H1 (cell line): ENCODE results near the gene RASAL2. TPM values are rescaled to one million over a fixed set of nuclear protein-coding genes. Genes with fewer than 3 reads are reported as not detected.

Source experiments
- CTCF ChIA-PET: fragments of 300-600 bp; sonication (Branson Sonifier 250); formaldehyde crosslinking; loops from one replicate; lab custom pipeline; 2021; ENCODE audit not compliant: partially characterized antibody; lab: Charles Lee
- POLR2A ChIA-PET: fragments of 300-600 bp; sonication (Branson Sonifier 250); formaldehyde crosslinking; loops from one replicate; lab custom pipeline; 2021; ENCODE audit warnings: inconsistent platforms; ENCODE audit not compliant: partially characterized antibody; lab: Charles Lee
- DNase-seq, 2 experiments: peaks; one replicate each; pipeline versions ENCODE4 v3.0.0 to v3.0.0-alpha.2; 2010 to 2022; ENCODE audit warnings: low spot score in 2 of 2, low read depth in 1 of 2, mixed read lengths in 1 of 2
- FAIRE-seq: peaks from 2 replicates; lab custom pipeline; 2011; peaks lifted over from hg19 to GRCh38; lab: Jason Lieb, UNC
- H2AFZ ChIP-seq: 2 replicates; pipeline ENCODE4 v1.8.1; 2012; ENCODE audit warnings: low read length, inconsistent platforms
- H2AK5ac ChIP-seq: 2 replicates; pipeline ENCODE4 v1.6.1; 2013; ENCODE audit warnings: low read depth, low read length
- H2BK120ac ChIP-seq: replicated peaks from 2 replicates; pipeline ENCODE3; 2013; ENCODE audit warnings: low read depth, low read length, inconsistent platforms
- H2BK12ac ChIP-seq: 2 replicates; pipeline ENCODE4 v1.6.1; 2013; ENCODE audit warnings: low read depth, low read length
- H2BK15ac ChIP-seq: 2 replicates; pipeline ENCODE4 v1.6.1; 2013; ENCODE audit warnings: low read length
- H2BK20ac ChIP-seq: 2 replicates; pipeline ENCODE4 v1.6.1; 2013; ENCODE audit warnings: low read length
- H2BK5ac ChIP-seq: 2 replicates; pipeline ENCODE4 v1.6.1; 2013; ENCODE audit warnings: low read depth, low read length
- H3K14ac ChIP-seq: 2 replicates; pipeline ENCODE4 v1.6.1; 2013; ENCODE audit warnings: inconsistent platforms; ENCODE audit not compliant: insufficient read length
- H3K18ac ChIP-seq: 2 replicates; pipeline ENCODE4 v1.6.1; 2013; ENCODE audit warnings: low read length; ENCODE audit errors: extremely low read depth
- H3K23ac ChIP-seq: 2 replicates; pipeline ENCODE4 v1.6.1; 2013; ENCODE audit warnings: inconsistent platforms; ENCODE audit not compliant: insufficient read length
- H3K23me2 ChIP-seq: 2 replicates; pipeline ENCODE4 v1.6.1; 2013; ENCODE audit warnings: low read depth, low read length
- H3K27ac ChIP-seq: 2 replicates; pipeline ENCODE4 v1.6.1; 2011; ENCODE audit warnings: low read depth, low read length, inconsistent platforms
- H3K27me3 ChIP-seq, 4 experiments: replicated peaks in 1 of 4; 1 replicate in 1 of 4; 2 replicates in 3 of 4; pipeline versions ENCODE4 v1.6.1 to v1.8.1; 2011 to 2013; ENCODE audit warnings: low read length in 3 of 4, mild to moderate bottlenecking in 3 of 4, inconsistent platforms in 2 of 4, mixed read lengths in 2 of 4, moderate library complexity in 1 of 4; ENCODE audit not compliant: control insufficient read depth in 3 of 4, insufficient read depth in 3 of 4; ENCODE audit errors: extremely low read depth in 1 of 4
- H3K36me3 ChIP-seq, 4 experiments: 2 replicates each; pipeline versions ENCODE4 v1.6.1 to v1.8.1; 2011 to 2013; ENCODE audit warnings: mild to moderate bottlenecking in 4 of 4, low read length in 3 of 4, moderate library complexity in 2 of 4, control low read depth in 1 of 4, inconsistent platforms in 1 of 4; ENCODE audit not compliant: insufficient read depth in 4 of 4, control insufficient read depth in 2 of 4
- H3K4ac ChIP-seq: replicated peaks from 2 replicates; pipeline ENCODE3; 2013; ENCODE audit warnings: low read length, low read depth, mixed read lengths, inconsistent platforms; ENCODE audit not compliant: insufficient read length
- H3K4me1 ChIP-seq, 4 experiments: replicated peaks in 1 of 4; 1 replicate in 1 of 4; 2 replicates in 3 of 4; pipeline versions ENCODE4 v1.6.1 to v1.8.1; 2011 to 2013; ENCODE audit warnings: low read length in 3 of 4, inconsistent platforms in 2 of 4, mixed read lengths in 1 of 4; ENCODE audit not compliant: insufficient read depth in 4 of 4, control insufficient read depth in 3 of 4
- H3K4me2 ChIP-seq, 2 experiments: 2 replicates each; pipeline versions ENCODE4 v1.6.1 to v1.8.1; 2011 to 2013; ENCODE audit warnings: low read depth in 2 of 2, low read length in 2 of 2, control low read depth in 1 of 2, inconsistent platforms in 1 of 2, mild to moderate bottlenecking in 1 of 2; ENCODE audit not compliant: insufficient read depth in 1 of 2
- H3K4me3 ChIP-seq, 4 experiments: fragments of 200-600, 300-600 bp in 1 of 4; sonication (generic), shearing (Covaris generic), sonication (Bioruptor Twin) in 1 of 4; 2 replicates each; pipeline versions ENCODE4 v1.5.1 to v1.8.1; 2011 to 2016; ENCODE audit warnings: low read length in 4 of 4, low read depth in 3 of 4, control low read depth in 2 of 4, inconsistent platforms in 2 of 4, mild to moderate bottlenecking in 2 of 4, mixed read lengths in 1 of 4, moderate library complexity in 1 of 4; ENCODE audit not compliant: insufficient read depth in 2 of 4; ENCODE audit errors: extremely low read depth in 1 of 4
- H3K56ac ChIP-seq: replicated peaks from 2 replicates; pipeline ENCODE3; 2013; ENCODE audit warnings: low read depth, mild to moderate bottlenecking, mixed read lengths, low read length, inconsistent platforms; ENCODE audit not compliant: insufficient read length
- H3K79me1 ChIP-seq: 2 replicates; pipeline ENCODE4 v1.6.1; 2013; ENCODE audit warnings: low read depth, low read length, control low read depth
- H3K79me2 ChIP-seq, 2 experiments: 2 replicates each; pipeline versions ENCODE4 v1.6.1 to v1.8.1; 2012 to 2013; ENCODE audit warnings: low read length in 2 of 2, mild to moderate bottlenecking in 2 of 2, inconsistent platforms in 1 of 2; ENCODE audit not compliant: insufficient read depth in 2 of 2, control insufficient read depth in 1 of 2
- H3K9ac ChIP-seq, 4 experiments: replicated peaks in 1 of 4; 1 replicate in 1 of 4; 2 replicates in 3 of 4; pipeline versions ENCODE4 v1.6.1 to v1.8.1; 2011 to 2013; ENCODE audit warnings: low read depth in 3 of 4, low read length in 3 of 4, control low read depth in 2 of 4, mild to moderate bottlenecking in 2 of 4, moderate library complexity in 2 of 4, inconsistent platforms in 1 of 4; ENCODE audit errors: extremely low read depth in 1 of 4
- H3K9me3 ChIP-seq, 2 experiments: 2 replicates each; pipeline versions ENCODE4 v1.6.1 to v1.8.1; 2012 to 2013; ENCODE audit warnings: mild to moderate bottlenecking in 2 of 2, moderate library complexity in 2 of 2, control low read depth in 1 of 2, inconsistent platforms in 1 of 2, low read depth in 1 of 2, low read length in 1 of 2, mixed read lengths in 1 of 2; ENCODE audit not compliant: insufficient read depth in 2 of 2
- H4K20me1 ChIP-seq, 2 experiments: replicated peaks in 1 of 2; 2 replicates each; pipeline versions ENCODE3 to v1.8.1; 2011 to 2013; ENCODE audit warnings: inconsistent platforms in 2 of 2, low read length in 2 of 2, mild to moderate bottlenecking in 1 of 2; ENCODE audit not compliant: insufficient read depth in 2 of 2, control insufficient read depth in 1 of 2
- H4K5ac ChIP-seq: 2 replicates; pipeline ENCODE4 v1.6.1; 2013; ENCODE audit warnings: low read length, low read depth, mixed read lengths, inconsistent platforms; ENCODE audit not compliant: insufficient read length
- H4K8ac ChIP-seq: 2 replicates; pipeline ENCODE4 v1.8.0; 2013; ENCODE audit warnings: mild to moderate bottlenecking, moderate library complexity, low read length, inconsistent platforms; ENCODE audit not compliant: insufficient read depth; ENCODE audit errors: extremely low read depth
- H4K91ac ChIP-seq: replicated peaks from 2 replicates; pipeline ENCODE3; 2013; ENCODE audit warnings: low read length, mixed read lengths, inconsistent platforms; ENCODE audit not compliant: insufficient read length
- BACH1 ChIP-seq: IDR thresholded peaks from 2 replicates; pipeline ENCODE4 v1.6.1; 2012; ENCODE audit warnings: low read length, improper control_type of control experiment
- CBX8 ChIP-seq: fragments of 300-800, 300-1000 bp; sonication (generic); IDR thresholded peaks from 2 replicates; pipeline ENCODE4 v1.7.1; 2016; ENCODE audit warnings: low read depth, low read length, borderline replicate concordance
- EGR1 ChIP-seq: IDR thresholded peaks from 2 replicates; pipeline ENCODE4 v1.6.1; 2011; ENCODE audit warnings: low read depth, low read length, borderline replicate concordance
- FOSL1 ChIP-seq: IDR thresholded peaks from 2 replicates; pipeline ENCODE4 v1.6.1; 2011; ENCODE audit warnings: mild to moderate bottlenecking, low read depth, low read length, moderate library complexity; ENCODE audit not compliant: insufficient read depth
- GTF2F1 ChIP-seq: IDR thresholded peaks from 2 replicates; pipeline ENCODE4 v1.6.1; 2012; ENCODE audit warnings: low read depth, low read length, improper control_type of control experiment, borderline replicate concordance
- KDM4A ChIP-seq: IDR thresholded peaks from one replicate; pipeline ENCODE4 v1.7.1; 2012; ENCODE audit warnings: low read depth, mild to moderate bottlenecking, moderate library complexity, low read length, inconsistent platforms; ENCODE audit not compliant: severe bottlenecking
- SUZ12 ChIP-seq: fragments of 200-600 bp; sonication (generic); IDR thresholded peaks from 2 replicates; pipeline ENCODE4 v1.6.1; 2012; ENCODE audit warnings: mild to moderate bottlenecking, inconsistent platforms, low read length, moderate library complexity, mixed read lengths
- TAF7 ChIP-seq: optimal IDR thresholded peaks from 2 replicates; pipeline ENCODE3; 2011; ENCODE audit warnings: low read depth, mild to moderate bottlenecking, inconsistent platforms, low read length, moderate library complexity, borderline replicate concordance
- WGBS, 2 experiments: shearing (Covaris generic) in 1 of 2; methylation state at CpG; one replicate each; pipeline versions ENCODE4 v1.1.6 to v1.1.7; 2013 to 2015; ENCODE audit warnings: low lambda C conversion rate in 2 of 2, mixed read lengths in 2 of 2, inconsistent platforms in 1 of 2, low coverage in 1 of 2, missing lambda C conversion rate in 1 of 2; ENCODE audit not compliant: insufficient replicate concordance in 2 of 2, insufficient coverage in 1 of 2, insufficient read length in 1 of 2; ENCODE audit errors: extremely low coverage in 1 of 2, missing lambda C conversion rate in 1 of 2; 5-methylcytosine and 5-hydroxymethylcytosine counted together
- polyA plus RNA-seq, 7 experiments: library from polyadenylated mRNA; depleted of rRNA in 3 of 7; stranded (reverse) in 5 of 7; unstranded in 2 of 7; fragments of >200 nt in 5 of 7; fragments of 200-250 nt in 2 of 7; gene quantifications; 1 replicate in 5 of 7; 2 replicates in 1 of 7; 4 replicates in 1 of 7; pipeline versions ENCODE4 v1.2.1 to v1.2.3, GENCODE V29; 2011 to 2013; ENCODE audit warnings: missing spikeins in 2 of 7, mixed read lengths in 2 of 7
- total RNA-seq: library from RNA; stranded (reverse); fragmentation: NEBNext Ultra II Directional; extraction: Animal tissue kit (Norgen Biotek cat#: 25700); gene quantifications from 2 replicates; pipeline ENCODE4 v1.2.1, GENCODE V29; 2021

RASAL2 gene
- total and polyA plus RNA-seq, 2 of the 8 experiments (the other 6 are each of a cell fraction or from before 2014, with no cell fraction given), result 15.9 to 32.5 TPM

- H3K9me3 ChIP-seq, result no peaks in the 10 kb centered on the region
- H4K8ac ChIP-seq, result no peak overlapping the region
- 0 out of 2 replicates have a peak, but pooled peaks cover 2% of the 10 kb centered on the region for H3K23me2 ChIP-seq
- H3K79me1 ChIP-seq, result 0 out of 2 replicates have a peak, but pooled peaks cover 2% of the 10 kb centered on the region
- no peak overlapping the region for H3K4ac ChIP-seq
- no peaks in the 10 kb centered on the region for H3K27me3 ChIP-seq
- H2AFZ ChIP-seq, result no peak overlapping the region
- H4K20me1 ChIP-seq, result peaks cover 0 to 3% of the 10 kb centered on the region in 2 experiments
- H2BK120ac ChIP-seq, result no peak overlapping the region
- H2AK5ac ChIP-seq, result no peak overlapping the region
- 84% methylated on average over 5 of the region's 5 CpGs; no CpG with 5 or more reads in 1 of the 2 experiments for WGBS, 2 experiments
- peaks cover 0 to 5% (median 0%) of the 10 kb centered on the region in 4 experiments; a peak in 2 of 7 replicates for H3K4me1 ChIP-seq
- CTCF ChIA-PET, result interaction anchor here (0.7 to 1.0 kb wide), 2 partner anchors 53 to 79 kb away, joined by 3 to 4 read pairs; no protein-coding TSS in a partner anchor
- no peak overlapping the region for H3K4me2 ChIP-seq
- H3K4me3 ChIP-seq, result no peak overlapping the region
- H3K18ac ChIP-seq, result no peak overlapping the region
- POLR2A ChIA-PET, result interaction anchor here (1.4 kb wide), 1 partner anchor 8 kb away, joined by 4 read pairs; no protein-coding TSS in a partner anchor
- no peak overlapping the region for H3K27ac ChIP-seq
- H2BK12ac ChIP-seq, result no peak overlapping the region
- no peak overlapping the region for H4K5ac ChIP-seq
- no peak overlapping the region for H3K56ac ChIP-seq
- DNase-seq, result no peak
- no peak overlapping the region for H3K9ac ChIP-seq
- H3K79me2 ChIP-seq, result peaks cover 0 to 83% of the 10 kb centered on the region in 2 experiments; a peak in 3 of 4 replicates
- H3K14ac ChIP-seq, result no peak overlapping the region
- H2BK20ac ChIP-seq, result no peak overlapping the region
- no peak for FAIRE-seq
- no peaks in the 10 kb centered on the region for H3K36me3 ChIP-seq
- H2BK15ac ChIP-seq, result no peak overlapping the region
- H4K91ac ChIP-seq, result no peak overlapping the region
- TF ChIP-seq FOSL1 (no peak), EGR1 (no peak), GTF2F1 (no peak), CBX8 (no peak), KDM4A (no peak), BACH1 (no peak), TAF7 (no peak), SUZ12 (no peak)
- H2BK5ac ChIP-seq, result no peak overlapping the region
- H3K23ac ChIP-seq, result no peak overlapping the region
These were observed 15.6 kb downstream of the RASAL2 start for GRCh38 chr1:178109348-178110143.
